COLO829 (cell line): ENCODE measurements around the gene GPR85.
"Not testable (repeated sequence)": the region's sequence is repeated elsewhere in the genome, so short reads cannot be mapped to it uniquely, and the experiment has no call there.

Source experiments
- DNase-seq: peaks from one replicate; pipeline ENCODE4 v3.0.0; 2012; ENCODE audit warnings: low spot score

The GPR85 gene

GRCh38 chr7:113083816-113084495, 2.7 kb downstream of the GPR85 start:
- DNase-seq: no peak

- DNase-seq: no peak
Measured at GRCh38 chr7:113083132-113083815, 3.4 kb downstream of the GPR85 start.

GRCh38 chr7:113078331-113078730, 8.3 kb downstream of the GPR85 start:
- DNase-seq: no peak

- DNase-seq: no peak
Measured at GRCh38 chr7:113076703-113077102, 9.9 kb downstream of the GPR85 start.

- no peak for DNase-seq
Measured at GRCh38 chr7:113071465-113071864, 15.2 kb downstream of the GPR85 start.

GRCh38 chr7:113062499-113062898, 24.1 kb downstream of the GPR85 start:
- no peak for DNase-seq

GRCh38 chr7:113060100-113060499, 26.5 kb downstream of the GPR85 start:
- no peak for DNase-seq

- no peak for DNase-seq
Measured at GRCh38 chr7:113054938-113055337, 31.7 kb downstream of the GPR85 start.

- DNase-seq: not testable (repeated sequence)
Measured at GRCh38 chr7:113054272-113054671, 32.4 kb downstream of the GPR85 start.

GRCh38 chr7:113049221-113049620, 37.4 kb downstream of the GPR85 start:
- DNase-seq: not testable (repeated sequence)

GRCh38 chr7:113046453-113046852, 40.2 kb downstream of the GPR85 start:
- DNase-seq: no peak

GRCh38 chr7:113045379-113045778, 41.2 kb downstream of the GPR85 start:
- DNase-seq: no peak

GRCh38 chr7:113044394-113044793, 42.2 kb downstream of the GPR85 start:
- DNase-seq: no peak

GRCh38 chr7:113040849-113041248, 45.8 kb downstream of the GPR85 start:
- DNase-seq: no peak

- no peak for DNase-seq
Measured at GRCh38 chr7:113033959-113034358, 52.7 kb downstream of the GPR85 start.
